GM12892 (cell line): Measurements from ENCODE around the gene SPECC1.

Experiments used
- POLR2A ChIP-seq: IDR thresholded peaks from 2 replicates; pipeline ENCODE4 v1.6.1; 2011; ENCODE audit warnings: low read depth, low read length, control low read depth
- POLR2AphosphoS5 ChIP-seq: IDR thresholded peaks from 2 replicates; pipeline ENCODE4 v1.6.1; 2011; ENCODE audit warnings: low read depth, low read length, control low read depth

DNA sequence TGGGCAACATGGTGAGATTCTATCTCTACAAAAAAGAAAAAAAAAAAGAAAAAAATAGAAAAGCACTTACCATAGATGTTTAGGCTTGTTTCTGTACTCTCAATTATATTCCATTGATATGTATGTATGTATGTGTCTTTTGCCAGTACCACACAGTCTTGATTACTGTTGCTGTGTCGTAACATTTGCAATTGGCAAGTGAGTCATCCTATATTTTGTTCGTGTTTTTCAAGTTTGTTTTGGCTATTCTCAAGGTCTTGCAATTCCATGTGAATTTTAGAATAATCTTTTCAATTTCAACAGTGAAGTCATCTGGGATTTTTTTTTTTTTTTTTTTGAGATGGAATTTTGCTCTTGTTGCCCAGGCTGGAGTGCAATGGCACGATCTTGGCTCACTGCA, 19.3 kb downstream of the SPECC1 start:
- no peak for TF ChIP-seq POLR2A
- no peak for TF ChIP-seq POLR2AphosphoS5
